ENCODE data around the gene ITGB1BP1. TPM values are rescaled to one million over a fixed set of nuclear protein-coding genes. Genes with fewer than 3 reads are reported as not detected.
"Not testable (repeated sequence)": the region's sequence is repeated elsewhere in the genome, so short reads cannot be mapped to it uniquely, and the experiment has no call there.

The ITGB1BP1 gene
- total RNA-seq, 1 donor, result 14.5 TPM

GRCh38 chr2:9401646-9402371 is 21.5 kb downstream of the ITGB1BP1 start:
- DNase-seq (ENCODE audit: low read depth in 2 of 3, low spot score in 2 of 3), result no peak

GRCh38 chr2:9401059-9401547 is 22.2 kb downstream of the ITGB1BP1 start:
- no peak for DNase-seq (ENCODE audit: low read depth in 2 of 3, low spot score in 2 of 3)

- DNase-seq (ENCODE audit: low read depth in 2 of 3, low spot score in 2 of 3), result no peak
Measured at GRCh38 chr2:9400268-9401058, 22.9 kb downstream of the ITGB1BP1 start.

- DNase-seq (ENCODE audit: low read depth in 2 of 3, low spot score in 2 of 3), result no peak
Measured at GRCh38 chr2:9398881-9399780, 24.2 kb downstream of the ITGB1BP1 start.

- not testable (repeated sequence) for DNase-seq (ENCODE audit: low read depth in 2 of 3, low spot score in 2 of 3)
Measured at GRCh38 chr2:9398251-9398650, 25.1 kb downstream of the ITGB1BP1 start.

- no peak for DNase-seq (ENCODE audit: low read depth in 2 of 3, low spot score in 2 of 3)
Measured at GRCh38 chr2:9397201-9397600, 26.1 kb downstream of the ITGB1BP1 start.

- no peak for DNase-seq (ENCODE audit: low read depth in 2 of 3, low spot score in 2 of 3)
Measured at GRCh38 chr2:9394816-9395215, 28.5 kb downstream of the ITGB1BP1 start.

GRCh38 chr2:9392898-9393765 is 30.2 kb downstream of the ITGB1BP1 start:
- no peak for DNase-seq (ENCODE audit: low read depth in 2 of 3, low spot score in 2 of 3)

- DNase-seq (ENCODE audit: low read depth in 2 of 3, low spot score in 2 of 3), result no peak
Measured at GRCh38 chr2:9391961-9392720, 31.2 kb downstream of the ITGB1BP1 start.

- no peak for DNase-seq (ENCODE audit: low read depth in 2 of 3, low spot score in 2 of 3)
Measured at GRCh38 chr2:9390991-9391390, 32.3 kb downstream of the ITGB1BP1 start.

GRCh38 chr2:9390151-9390850 is 33.0 kb downstream of the ITGB1BP1 start:
- DNase-seq (ENCODE audit: low read depth in 2 of 3, low spot score in 2 of 3), result no peak

- DNase-seq (ENCODE audit: low read depth in 2 of 3, low spot score in 2 of 3), result no peak
Measured at GRCh38 chr2:9388950-9389911, 34.1 kb downstream of the ITGB1BP1 start.

GRCh38 chr2:9388199-9388681 is 35.1 kb downstream of the ITGB1BP1 start:
- DNase-seq (ENCODE audit: low read depth in 2 of 3, low spot score in 2 of 3), result no peak

GRCh38 chr2:9385841-9386240 is 37.5 kb downstream of the ITGB1BP1 start:
- no peak for DNase-seq (ENCODE audit: low read depth in 2 of 3, low spot score in 2 of 3)

GRCh38 chr2:9384521-9384920 is 38.8 kb downstream of the ITGB1BP1 start:
- no peak for DNase-seq (ENCODE audit: low read depth in 2 of 3, low spot score in 2 of 3)

- DNase-seq (ENCODE audit: low read depth in 2 of 3, low spot score in 2 of 3), result no peak
Measured at GRCh38 chr2:9382604-9383235, 40.6 kb downstream of the ITGB1BP1 start.
